WERI-Rb-1 (cell line): ENCODE data around the gene USP21.

Experiments
- DNase-seq: peaks from one replicate; pipeline ENCODE4 v3.0.0-alpha.2; 2020
- H3K27ac ChIP-seq: fragments of 250-450 bp; sonication (Bioruptor Pico); 2 replicates; pipeline ENCODE4 v1.5.1; 2020; ENCODE audit warnings: mild to moderate bottlenecking, moderate library complexity
- H3K27me3 ChIP-seq: fragments of 250-450 bp; sonication (Bioruptor Pico); 2 replicates; pipeline ENCODE4 v1.5.1; 2021; ENCODE audit warnings: mild to moderate bottlenecking, low read depth, moderate library complexity; ENCODE audit not compliant: insufficient read depth, severe bottlenecking
- H3K36me3 ChIP-seq: fragments of 250-450 bp; sonication (Bioruptor Pico); 2 replicates; pipeline ENCODE4 v1.5.1; 2020; ENCODE audit warnings: mild to moderate bottlenecking, moderate library complexity
- H3K4me3 ChIP-seq: 2 replicates; pipeline ENCODE4 v1.5.1; 2011; ENCODE audit warnings: low read depth, mild to moderate bottlenecking, control low read depth, low read length
- H3K9me3 ChIP-seq: fragments of 250-450 bp; sonication (Bioruptor Pico); 2 replicates; pipeline ENCODE4 v1.5.1; 2021; ENCODE audit warnings: mild to moderate bottlenecking, moderate library complexity; ENCODE audit not compliant: severe bottlenecking
- TF ChIP-seq, protein P1 (sequence below): IDR thresholded peaks from 2 replicates; pipeline ENCODE4 v1.5.1; 2011; ENCODE audit warnings: low read depth, mild to moderate bottlenecking, control low read depth, inconsistent platforms, low read length

USP21 gene

DNA sequence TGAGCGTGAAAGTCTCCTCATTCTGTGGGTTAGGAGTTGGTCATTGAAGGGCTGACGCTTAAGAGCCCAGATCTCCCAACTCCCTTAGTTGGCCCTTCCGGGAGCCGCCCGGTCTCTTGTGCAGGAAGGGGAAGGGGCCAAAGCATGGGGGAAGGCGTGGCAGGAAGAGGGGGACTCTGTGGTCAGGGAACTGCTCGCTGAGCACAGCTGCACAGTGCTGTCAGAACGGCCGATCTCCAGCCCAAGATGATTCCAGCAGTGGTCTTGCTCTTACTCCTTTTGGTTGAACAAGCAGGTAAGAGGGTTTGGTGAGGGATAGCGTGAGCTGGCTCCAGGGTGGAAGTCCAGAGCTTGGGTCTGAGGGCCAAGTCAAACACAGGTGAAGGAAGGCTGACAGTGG is 55.8 kb downstream of the USP21 start, which contains the start of gene FCER1G:
TSS of gene FCER1G (plus strand) at position 220 of the 400 bp plus-strand sequence. CDS start at position 247, 27 bp downstream.
- TF ChIP-seq, protein P1, sequence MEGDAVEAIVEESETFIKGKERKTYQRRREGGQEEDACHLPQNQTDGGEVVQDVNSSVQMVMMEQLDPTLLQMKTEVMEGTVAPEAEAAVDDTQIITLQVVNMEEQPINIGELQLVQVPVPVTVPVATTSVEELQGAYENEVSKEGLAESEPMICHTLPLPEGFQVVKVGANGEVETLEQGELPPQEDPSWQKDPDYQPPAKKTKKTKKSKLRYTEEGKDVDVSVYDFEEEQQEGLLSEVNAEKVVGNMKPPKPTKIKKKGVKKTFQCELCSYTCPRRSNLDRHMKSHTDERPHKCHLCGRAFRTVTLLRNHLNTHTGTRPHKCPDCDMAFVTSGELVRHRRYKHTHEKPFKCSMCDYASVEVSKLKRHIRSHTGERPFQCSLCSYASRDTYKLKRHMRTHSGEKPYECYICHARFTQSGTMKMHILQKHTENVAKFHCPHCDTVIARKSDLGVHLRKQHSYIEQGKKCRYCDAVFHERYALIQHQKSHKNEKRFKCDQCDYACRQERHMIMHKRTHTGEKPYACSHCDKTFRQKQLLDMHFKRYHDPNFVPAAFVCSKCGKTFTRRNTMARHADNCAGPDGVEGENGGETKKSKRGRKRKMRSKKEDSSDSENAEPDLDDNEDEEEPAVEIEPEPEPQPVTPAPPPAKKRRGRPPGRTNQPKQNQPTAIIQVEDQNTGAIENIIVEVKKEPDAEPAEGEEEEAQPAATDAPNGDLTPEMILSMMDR: no peak
- Histone ChIP-seq H3K4me3 (no peak within 1 kb of the TSS), H3K27me3 (no peaks in the 10 kb centered on the region), H3K27ac (no peak within 1 kb of the TSS), H3K36me3 (peaks cover 50% of the 10 kb centered on the region), H3K9me3 (no peaks in the 10 kb centered on the region)
- no peak for DNase-seq
